Body of pancreas (tissue), 4 donors: Measurements from ENCODE around the gene TARS3. TPM values are rescaled to one million over a fixed set of nuclear protein-coding genes. Genes with fewer than 3 reads are reported as not detected.

Experiments
- ATAC-seq: fragments of 150-250 bp; one replicate; pipeline ENCODE4 v1.9.1; 2016
- DNase-seq, 4 donors: peaks; one replicate each; pipeline ENCODE4 v3.0.0-alpha.2; 2019
- H3K27ac ChIP-seq, 4 donors: fragments of 200-600 bp; sonication (generic); 1 replicate in 3 of 4; 2 replicates in 1 of 4; pipeline versions ENCODE4 v1.5.1 to v1.6.1; 2016 to 2019; ENCODE audit warnings: mild to moderate bottlenecking in 1 of 4, mixed read lengths in 1 of 4, moderate library complexity in 1 of 4
- H3K27me3 ChIP-seq, 2 donors: fragments of 200-600 bp; sonication (generic); one replicate each; pipeline ENCODE4 v1.6.0; 2016; ENCODE audit warnings: mild to moderate bottlenecking in 1 of 2
- H3K36me3 ChIP-seq, 2 donors: fragments of 200-600 bp; sonication (generic); replicated peaks in 1 of 2; 2 replicates each; pipeline ENCODE4 v1.5.1; 2016; ENCODE audit warnings: low read depth in 2 of 2; ENCODE audit not compliant: insufficient read depth in 1 of 2
- H3K4me1 ChIP-seq: fragments of 200-600 bp; sonication (generic); one replicate; pipeline ENCODE4 v1.6.0; 2016
- H3K4me3 ChIP-seq, 2 donors: fragments of 200-600 bp; sonication (generic); 1 replicate in 1 of 2; 2 replicates in 1 of 2; pipeline ENCODE4 v1.5.1; 2016 to 2019
- H3K9me3 ChIP-seq, 3 donors: fragments of 200-600 bp; sonication (generic); 1 replicate in 2 of 3; 2 replicates in 1 of 3; pipeline ENCODE4 v1.5.1; 2016
- POLR2A ChIP-seq, 3 donors: fragments of 450-650 bp; IDR thresholded peaks; one replicate each; pipeline ENCODE4 v1.6.1; 2016; ENCODE audit warnings: antibody characterized with exemption in 3 of 3, mild to moderate bottlenecking in 2 of 3
- WGBS, 2 donors: methylation state at CpG; one replicate each; pipeline ENCODE4 v1.1.5; 2017; 5-methylcytosine and 5-hydroxymethylcytosine counted together
- intact Hi-C: fragments of 100-400 bp; cut with DNase I; formaldehyde crosslinking; loops from one replicate; pipeline ENCODE4 v1.15.1; 2023
- total RNA-seq, 2 donors: library from RNA; depleted of rRNA; stranded (reverse); fragments of >200 nt; gene quantifications; one replicate each; pipeline ENCODE4 v1.1.0, GENCODE V29; 2016
- TF ChIP-seq, protein P1 (sequence below), 7 experiments: fragments of 450-650 bp in 4 of 7; fragments of 200-600 bp in 3 of 7; sonication (generic) in 3 of 7; IDR thresholded peaks; one replicate each; pipeline ENCODE4 v1.5.1; 2016 to 2019; ENCODE audit warnings: antibody characterized with exemption in 7 of 7

Gene TARS3
- total RNA-seq, 2 donors from 2014 or later = 15.0 to 70.5 TPM

DNA sequence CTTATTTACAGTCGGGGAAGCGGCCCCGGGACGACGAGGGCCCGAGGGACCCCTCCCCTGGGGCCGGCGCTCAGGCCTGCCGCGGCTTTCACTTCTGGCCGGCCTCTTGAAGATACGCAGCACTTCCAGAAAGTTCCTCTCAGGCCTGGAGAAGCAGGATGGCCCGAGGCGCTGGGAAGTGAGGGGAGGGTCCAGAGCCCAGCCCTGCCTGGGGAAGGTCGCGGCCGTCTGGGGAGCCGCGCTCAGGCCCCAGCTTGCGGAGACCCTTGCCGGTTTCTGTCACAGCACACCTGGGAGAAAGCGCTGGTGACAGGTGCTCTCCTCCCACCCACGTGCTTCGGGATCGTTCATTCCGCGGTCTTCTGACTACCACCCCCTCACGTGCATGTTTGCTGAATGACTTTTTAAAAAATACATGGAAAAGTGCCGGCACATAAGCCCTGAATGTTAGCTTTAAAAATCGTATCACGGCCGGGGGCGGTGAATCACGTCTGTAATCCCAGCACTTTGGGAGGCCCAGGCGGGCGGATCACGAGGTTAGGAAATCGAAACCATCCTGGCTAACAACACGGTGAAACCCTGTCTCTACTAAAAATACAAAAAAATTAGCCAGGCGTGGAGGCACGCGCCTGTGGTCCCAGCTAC, 71.4 kb downstream of the TARS3 start:
- WGBS, 2 donors = 27 to 48% methylated on average over 21 to 42 of the region's 42 CpGs
- ATAC-seq (peak; percentile 27), DNase-seq (peak in 2 of 4 donors; percentile 22)
- H3K9me3 ChIP-seq = no peaks in the 10 kb centered on the region
- peak overlapping the region; percentile 87 to 95 (median 91) for H3K27ac ChIP-seq
- no peak for TF ChIP-seq POLR2A (IDR thresholded peaks at IDR 0.05)
- TF ChIP-seq, protein P1, sequence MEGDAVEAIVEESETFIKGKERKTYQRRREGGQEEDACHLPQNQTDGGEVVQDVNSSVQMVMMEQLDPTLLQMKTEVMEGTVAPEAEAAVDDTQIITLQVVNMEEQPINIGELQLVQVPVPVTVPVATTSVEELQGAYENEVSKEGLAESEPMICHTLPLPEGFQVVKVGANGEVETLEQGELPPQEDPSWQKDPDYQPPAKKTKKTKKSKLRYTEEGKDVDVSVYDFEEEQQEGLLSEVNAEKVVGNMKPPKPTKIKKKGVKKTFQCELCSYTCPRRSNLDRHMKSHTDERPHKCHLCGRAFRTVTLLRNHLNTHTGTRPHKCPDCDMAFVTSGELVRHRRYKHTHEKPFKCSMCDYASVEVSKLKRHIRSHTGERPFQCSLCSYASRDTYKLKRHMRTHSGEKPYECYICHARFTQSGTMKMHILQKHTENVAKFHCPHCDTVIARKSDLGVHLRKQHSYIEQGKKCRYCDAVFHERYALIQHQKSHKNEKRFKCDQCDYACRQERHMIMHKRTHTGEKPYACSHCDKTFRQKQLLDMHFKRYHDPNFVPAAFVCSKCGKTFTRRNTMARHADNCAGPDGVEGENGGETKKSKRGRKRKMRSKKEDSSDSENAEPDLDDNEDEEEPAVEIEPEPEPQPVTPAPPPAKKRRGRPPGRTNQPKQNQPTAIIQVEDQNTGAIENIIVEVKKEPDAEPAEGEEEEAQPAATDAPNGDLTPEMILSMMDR (IDR thresholded peaks at IDR 0.05) = no peak
- H3K4me3 ChIP-seq = peak overlapping the region; percentile 74 to 93
- H3K4me1 ChIP-seq = peaks cover 30% of the 10 kb centered on the region
- H3K27me3 ChIP-seq = no peaks in the 10 kb centered on the region
- intact Hi-C loops = no loop called here
- no peaks in the 10 kb centered on the region for H3K36me3 ChIP-seq

DNA sequence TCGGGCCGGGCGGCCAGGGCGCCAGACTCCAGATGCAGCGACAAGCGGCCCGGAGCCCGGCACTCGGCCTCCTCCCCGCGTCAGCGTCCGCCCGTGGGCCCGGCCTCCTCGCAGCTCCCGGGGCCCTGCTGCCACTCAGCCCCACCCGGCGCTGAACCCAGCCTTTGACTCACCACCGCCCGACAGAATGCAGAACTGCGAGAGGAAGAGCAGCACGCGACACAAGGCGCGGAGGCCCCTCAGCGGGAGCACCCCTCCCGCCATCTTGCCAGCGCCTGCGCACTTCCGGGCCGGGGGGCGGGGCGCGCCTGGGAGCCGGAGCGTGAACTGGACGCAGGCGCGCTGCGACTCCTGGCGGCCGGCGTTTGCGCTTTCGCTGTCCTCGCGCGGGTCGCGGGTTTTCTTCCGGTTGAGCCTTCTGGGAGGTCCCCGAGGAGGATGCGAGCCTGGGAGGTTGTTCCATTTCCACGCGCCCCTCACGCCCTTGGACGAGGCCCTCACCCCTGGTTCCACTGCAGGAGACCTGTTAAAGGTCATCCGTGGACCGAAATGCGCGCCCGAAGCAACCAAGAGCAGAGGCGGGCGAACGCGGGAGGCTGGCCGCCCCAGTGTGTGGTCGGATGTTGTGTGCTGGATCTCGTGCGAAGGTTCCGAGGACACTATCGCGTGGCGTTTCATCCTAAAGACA, 72.0 kb downstream of the TARS3 start, which contains the start of gene TM2D3:
TM2D3 (minus strand) TSS at position 284 of the 688 bp plus-strand sequence; CDS start at position 264, 20 bp downstream.
- H3K36me3 ChIP-seq = no peaks in the 10 kb centered on the region
- H3K27ac ChIP-seq = peak within 1 kb of the TSS; percentile 87 to 95 (median 91)
- TF ChIP-seq POLR2A (IDR thresholded peaks at IDR 0.05) = peak; percentile 89 to 90 (median 89)
- TF ChIP-seq, protein P1 (IDR thresholded peaks at IDR 0.05) = peak; percentile 79 to 98 (median 91)
- no peaks in the 10 kb centered on the region for H3K9me3 ChIP-seq
- DNase-seq = peak; percentile 92 to 94 (median 93)
- H3K4me1 ChIP-seq = peaks cover 30% of the 10 kb centered on the region
- peak; percentile 96 for ATAC-seq
- 0% methylated on average over 57 of the region's 75 CpGs; no CpG with 5 or more reads in 1 of the 2 donors for WGBS, 2 donors
- no peaks in the 10 kb centered on the region for H3K27me3 ChIP-seq
- intact Hi-C loops = no loop called here
- peak within 1 kb of the TSS; percentile 74 to 93 for H3K4me3 ChIP-seq

DNA sequence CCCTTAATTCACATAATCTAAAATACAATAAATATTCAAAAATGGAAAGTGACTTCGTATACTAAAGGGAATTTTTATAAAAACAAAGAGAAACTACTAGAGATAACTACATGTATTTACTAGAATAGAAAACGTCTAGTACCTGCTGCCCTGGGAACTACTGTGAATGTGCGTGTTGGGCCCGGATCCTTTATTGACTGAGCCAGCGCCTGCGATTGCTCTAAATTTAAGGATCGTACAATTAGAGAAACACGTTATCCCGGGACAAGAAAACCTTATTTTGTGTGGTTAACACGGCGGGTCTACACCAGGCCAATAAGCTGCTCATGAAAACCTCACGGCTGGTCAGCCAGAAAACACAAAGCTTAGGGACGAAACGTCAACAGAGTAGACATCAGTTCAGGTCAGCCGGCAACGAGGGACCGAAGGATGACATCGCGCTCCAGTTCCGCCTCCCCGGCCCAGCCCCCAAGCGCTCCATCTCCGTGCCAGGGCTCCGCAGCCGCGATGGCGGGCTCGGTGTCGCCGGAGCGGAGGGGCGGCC, 72.6 kb downstream of the TARS3 start:
- peak overlapping the region; percentile 87 to 95 (median 91) for H3K27ac ChIP-seq
- no peaks in the 10 kb centered on the region for H3K9me3 ChIP-seq
- H3K36me3 ChIP-seq = no peaks in the 10 kb centered on the region
- intact Hi-C loops = no loop called here
- peak in 3 of 4 donors; percentile 12 to 49 (median 49) for DNase-seq
- ATAC-seq = peak; percentile 45
- no peak for TF ChIP-seq POLR2A (IDR thresholded peaks at IDR 0.05)
- TF ChIP-seq, protein P1 (IDR thresholded peaks at IDR 0.05) = no peak
- H3K27me3 ChIP-seq = no peaks in the 10 kb centered on the region
- peak overlapping the region; percentile 74 to 93 for H3K4me3 ChIP-seq
- 0% methylated on average over 17 to 32 of the region's 32 CpGs for WGBS, 2 donors
- H3K4me1 ChIP-seq = peaks cover 32% of the 10 kb centered on the region

DNA sequence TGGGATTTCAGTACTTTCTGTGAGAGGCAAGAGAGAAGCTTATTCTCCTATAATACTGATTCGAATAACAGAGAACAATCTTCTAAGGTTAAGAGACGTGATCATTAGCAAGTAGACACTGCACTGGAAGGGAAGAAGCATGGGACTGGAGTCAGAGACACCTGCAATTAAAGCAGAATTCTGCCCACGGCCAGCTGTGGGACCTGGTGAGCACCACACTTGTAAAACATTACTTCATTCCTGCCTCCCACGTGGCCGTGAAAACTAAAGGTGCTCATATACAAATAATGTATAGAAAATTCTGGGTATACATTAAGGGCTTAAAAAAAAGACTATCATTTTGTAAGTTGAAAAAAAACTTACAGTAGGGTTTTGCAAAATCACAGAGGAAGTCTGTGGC, 74.1 kb downstream of the TARS3 start:
- Histone ChIP-seq H3K4me3 (no peak overlapping the region), H3K9me3 (no peaks in the 10 kb centered on the region), H3K4me1 (peaks cover 34% of the 10 kb centered on the region), H3K36me3 (peaks cover 0 to 9% of the 10 kb centered on the region in 2 donors), H3K27ac (no peak overlapping the region), H3K27me3 (no peaks in the 10 kb centered on the region)
- no peak for TF ChIP-seq POLR2A (IDR thresholded peaks at IDR 0.05)
- TF ChIP-seq, protein P1 (IDR thresholded peaks at IDR 0.05) = no peak
- no peak for ATAC-seq
- WGBS, 2 donors = 45 to 49% methylated on average over 5 of the region's 5 CpGs
- intact Hi-C loops = no loop called here
- no peak for DNase-seq
